AG10803 (cell line): Measurements from ENCODE around the gene USP9X.
A peak's percentile ranks its signal among the peaks of the same experiment; 100 is the strongest.

ENCODE experiments used
- DNase-seq: peaks from one replicate; pipeline ENCODE4 v3.0.0; 2010; ENCODE audit warnings: low read depth
- H3K4me3 ChIP-seq: 2 replicates; pipeline ENCODE4 v1.5.1; 2011; ENCODE audit warnings: mild to moderate bottlenecking, low read length, control low read depth
- CTCF ChIP-seq: conservative IDR thresholded peaks from 2 replicates; pipeline ENCODE4 v1.5.1; 2011; ENCODE audit warnings: mild to moderate bottlenecking, low read length, control low read depth, inconsistent platforms

USP9X gene

GRCh38 chrX:41234962-41235361 lies 149.7 kb downstream of the USP9X start:
- DNase-seq: no peak
- TF ChIP-seq CTCF: no peak
- no peak overlapping the region for H3K4me3 ChIP-seq

GRCh38 chrX:41236629-41237028 lies 151.4 kb downstream of the USP9X start:
- TF ChIP-seq CTCF: no peak
- peak; percentile 13 for DNase-seq

GRCh38 chrX:41240509-41240908 lies 155.3 kb downstream of the USP9X start:
- no peak for DNase-seq
- no peak overlapping the region for H3K4me3 ChIP-seq
- TF ChIP-seq CTCF: no peak

More at GRCh38 chrX:41236629-41237028, 151.4 kb downstream of the USP9X start:
- no peak overlapping the region for H3K4me3 ChIP-seq

GRCh38 chrX:41241962-41242361 lies 156.7 kb downstream of the USP9X start:
- DNase-seq: no peak
- H3K4me3 ChIP-seq: no peak overlapping the region
- TF ChIP-seq CTCF: no peak

GRCh38 chrX:41245641-41246040 lies 160.4 kb downstream of the USP9X start:
- no peak overlapping the region for H3K4me3 ChIP-seq
- no peak for TF ChIP-seq CTCF
- peak; percentile 88 for DNase-seq

- no peak for DNase-seq
- no peak overlapping the region for H3K4me3 ChIP-seq
- TF ChIP-seq CTCF: no peak
Observed at GRCh38 chrX:41250867-41251266, 165.6 kb downstream of the USP9X start.

- H3K4me3 ChIP-seq: no peak overlapping the region
- no peak for DNase-seq
- no peak for TF ChIP-seq CTCF
Observed at GRCh38 chrX:41257801-41258200, 172.6 kb downstream of the USP9X start.
